GM19025 (cell line): ENCODE measurements around the gene PPP1R3C.

ENCODE experiments used
- ATAC-seq: cut with Tn5 transposase; IDR thresholded peaks from one replicate; pipeline ENCODE4 v1.9.1; 2021; ENCODE audit warnings: mild to moderate bottlenecking, low read depth, moderate library complexity; ENCODE audit not compliant: unreplicated experiment

The PPP1R3C gene

DNA sequence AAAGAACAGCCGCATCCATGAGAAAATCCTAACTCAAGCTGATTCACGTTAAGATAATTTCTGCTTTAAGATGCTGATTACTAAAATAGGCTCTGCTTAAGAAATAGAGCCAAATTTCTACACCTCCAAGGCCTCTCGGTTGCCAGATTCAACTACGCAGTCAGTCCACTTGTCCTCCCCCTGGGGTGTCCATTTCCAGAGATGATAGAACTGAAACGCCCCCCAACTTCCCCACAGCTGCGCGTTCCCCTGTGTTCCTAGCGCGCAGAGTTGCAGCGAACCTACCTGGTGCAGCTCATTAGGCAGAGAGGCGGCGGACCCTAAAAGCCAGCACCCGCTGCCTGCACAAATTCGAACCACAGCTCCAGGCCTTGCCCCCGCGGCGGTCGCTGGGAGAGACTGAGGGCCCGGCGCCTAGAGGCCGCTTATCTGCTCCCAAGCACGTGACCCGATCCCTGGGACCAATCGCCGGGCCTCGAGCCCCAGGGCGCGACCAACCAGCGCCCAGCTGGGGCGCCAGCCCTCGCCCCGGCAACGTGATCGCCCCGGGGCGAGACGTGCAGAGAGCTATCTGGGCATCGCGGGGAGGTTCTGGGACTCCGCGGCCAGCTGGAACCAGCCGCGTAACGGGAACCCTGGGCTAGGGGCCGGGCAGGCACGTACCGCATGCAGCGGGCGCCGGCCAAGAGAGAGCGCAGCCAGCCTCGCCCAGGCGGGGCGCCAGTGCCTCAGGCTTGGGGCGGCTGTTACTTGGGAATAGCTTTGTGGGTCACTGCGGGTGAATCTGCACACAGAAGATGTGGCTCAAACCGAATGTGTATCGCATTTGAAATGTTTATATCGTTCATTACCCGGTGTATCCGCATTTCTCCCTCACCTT is at the start of gene PPP1R3C:
Gene PPP1R3C, minus strand, starts transcription at position 401 of the 880 bp plus-strand sequence. Its CDS starts 102 bp downstream, at position 299.
- ATAC-seq: peak; percentile 70

DNA sequence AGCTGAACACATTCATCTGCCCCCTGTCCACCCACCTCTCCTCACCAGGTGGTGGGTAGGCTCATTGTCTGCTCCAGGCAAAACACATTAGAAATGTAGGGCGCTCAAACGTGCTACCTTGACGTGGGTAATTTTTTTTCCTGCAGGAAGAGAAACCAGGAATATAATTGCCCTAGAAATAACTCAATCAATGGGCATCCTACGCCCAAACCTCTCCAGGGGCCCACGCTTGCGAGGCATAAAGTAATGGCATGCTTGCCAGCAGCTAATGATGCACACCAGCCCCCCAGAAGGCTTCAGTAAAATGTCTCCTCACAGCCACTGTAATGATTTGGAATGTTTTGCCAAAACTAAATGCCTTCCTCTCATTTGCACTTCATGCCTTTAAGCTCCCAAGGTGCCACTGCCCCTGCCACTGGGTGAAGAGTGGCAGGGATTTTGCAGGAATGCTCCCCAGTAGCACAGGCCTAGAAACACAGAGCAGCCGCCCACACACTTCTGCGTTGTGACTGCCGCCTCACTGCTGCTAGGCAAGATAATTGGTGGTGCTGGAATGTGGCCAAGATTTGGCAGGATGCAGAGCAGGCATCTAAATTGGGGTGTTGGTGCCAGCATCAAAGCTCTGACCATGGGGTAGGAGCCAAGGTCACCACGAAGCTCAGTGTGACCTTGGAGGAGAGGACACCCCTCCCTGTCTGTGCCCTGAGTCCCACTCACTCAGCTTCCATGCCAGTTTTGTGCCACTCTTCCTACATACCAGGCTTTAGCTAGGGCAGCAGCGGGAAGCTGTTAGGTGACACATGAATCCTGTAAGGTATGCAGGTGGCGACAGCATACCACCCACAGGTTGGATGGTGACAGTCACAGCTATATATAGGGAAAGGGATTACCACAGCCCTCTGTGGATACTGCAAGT is 48.7 kb upstream of the PPP1R3C start:
- ATAC-seq: no peak

DNA sequence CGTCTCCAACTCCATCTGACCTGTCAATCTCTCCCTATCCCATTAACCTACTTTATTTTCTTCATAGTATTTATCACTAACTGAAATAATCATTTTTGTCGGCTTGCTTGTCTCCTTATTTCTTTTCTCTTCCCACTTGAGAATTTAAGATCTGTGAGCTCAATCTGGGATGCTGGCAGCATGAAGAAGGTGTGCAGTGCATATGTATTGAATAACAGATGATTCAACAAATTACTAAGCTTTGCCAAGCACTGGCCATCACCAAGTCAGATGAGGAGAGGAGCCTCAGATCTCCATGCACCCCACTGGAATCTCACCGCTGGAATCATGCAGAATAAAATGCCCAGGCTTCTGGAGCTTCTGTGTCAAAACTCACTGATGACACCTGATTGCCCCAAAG is 47.6 kb upstream of the PPP1R3C start:
- no peak for ATAC-seq

DNA sequence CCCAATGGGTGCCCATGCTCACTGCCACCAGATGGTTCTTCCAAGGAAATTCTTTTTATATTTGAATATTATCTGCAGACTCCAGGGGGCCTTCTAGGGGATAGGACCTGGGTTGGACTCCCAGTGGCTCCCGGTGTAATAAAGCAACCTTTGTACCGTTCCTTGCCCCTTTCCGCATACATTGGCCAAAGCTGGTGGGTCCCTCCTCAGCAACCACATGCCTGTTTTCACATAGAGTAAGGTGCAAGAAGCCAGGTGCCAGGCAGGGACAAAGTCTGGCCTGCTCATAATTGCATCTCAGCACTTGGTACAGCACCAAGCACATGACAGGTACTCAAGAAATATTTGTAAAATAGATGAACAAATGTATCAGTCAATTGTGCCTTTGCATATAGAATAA is 46.4 kb upstream of the PPP1R3C start:
- no peak for ATAC-seq

DNA sequence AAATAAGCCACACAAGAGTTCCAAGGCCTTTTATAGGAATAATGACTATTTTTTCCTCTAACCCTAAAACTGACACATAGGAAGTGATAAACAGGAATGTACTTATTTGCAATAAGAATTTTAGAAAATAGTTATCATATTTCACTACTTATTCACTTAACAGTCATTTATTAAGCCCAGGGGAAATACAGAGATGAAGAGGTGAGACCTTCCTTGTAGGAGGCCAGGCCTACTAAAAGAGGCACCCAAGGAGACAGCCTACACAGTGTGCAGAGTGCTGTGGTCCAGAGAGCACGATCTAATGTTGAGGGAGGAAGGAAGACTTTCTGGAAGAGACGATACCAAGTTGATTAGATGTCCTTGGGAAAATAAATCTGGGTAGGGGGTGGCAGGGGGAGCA is 45.0 kb upstream of the PPP1R3C start:
- ATAC-seq: no peak

DNA sequence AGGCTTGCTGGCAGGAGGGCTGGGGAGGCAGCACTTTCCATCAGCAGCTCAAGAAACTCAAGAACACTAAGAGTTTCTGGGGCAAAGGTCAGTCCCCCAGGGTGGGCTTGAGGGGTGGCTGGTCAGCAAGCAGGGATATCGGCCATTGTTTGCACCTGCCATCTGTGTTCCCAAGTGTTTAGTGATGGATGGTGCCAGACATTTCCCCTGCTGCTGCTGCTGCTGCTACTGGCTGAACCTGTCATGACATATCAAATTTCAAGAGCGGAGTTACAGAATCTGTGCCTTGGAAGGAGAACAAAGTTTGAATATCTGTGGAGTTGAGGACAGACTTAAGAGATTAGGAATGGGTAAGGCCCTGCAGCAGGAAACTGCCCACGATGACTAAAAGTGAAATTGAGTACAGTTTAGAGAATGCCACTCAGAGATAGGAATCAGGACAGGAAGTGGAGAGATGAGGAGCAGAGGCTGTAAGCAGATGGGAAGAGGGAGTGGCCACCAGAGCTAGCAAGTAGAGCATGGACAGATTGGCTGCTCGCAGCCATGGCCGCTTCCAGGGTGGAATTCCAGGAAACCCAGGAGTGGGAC is 39.2 kb upstream of the PPP1R3C start:
- no peak for ATAC-seq

DNA sequence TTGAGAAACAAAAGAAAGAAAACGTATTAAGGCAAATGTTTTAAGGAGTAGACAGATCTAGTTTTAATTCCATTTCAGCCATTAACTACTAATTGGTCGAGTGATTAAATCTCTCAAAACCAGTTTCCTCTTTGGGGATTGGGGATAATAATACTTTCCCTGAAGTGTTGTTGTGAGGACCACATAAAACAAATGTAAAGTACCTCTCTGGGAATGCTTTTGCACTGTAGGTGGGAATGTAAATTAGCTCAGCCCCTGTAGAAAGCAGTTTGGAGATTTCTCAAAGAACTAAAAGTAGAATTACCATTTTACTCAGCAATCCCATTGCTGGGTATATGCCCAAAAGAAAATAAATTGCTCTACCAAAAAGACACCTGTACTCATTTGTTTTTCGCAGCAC is 36.0 kb upstream of the PPP1R3C start:
- no peak for ATAC-seq

DNA sequence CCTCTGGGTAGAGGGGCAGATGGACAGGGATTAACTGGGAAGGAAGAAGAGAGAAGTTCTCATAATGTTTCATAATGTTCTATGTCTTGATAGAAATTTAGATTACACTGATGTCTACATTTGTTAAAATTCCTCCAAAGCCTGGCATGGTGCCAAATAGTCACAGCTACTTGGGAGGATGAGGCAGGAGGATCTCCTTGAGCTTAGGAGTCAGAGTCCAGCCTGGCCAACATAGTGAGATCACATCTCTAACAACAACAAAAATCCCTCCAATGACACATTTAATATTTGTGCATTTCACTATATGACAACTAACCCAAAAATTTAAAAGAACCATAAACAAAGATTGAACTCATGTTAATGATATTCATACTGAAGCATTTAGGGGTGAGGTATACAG is 33.0 kb upstream of the PPP1R3C start:
- no peak for ATAC-seq

DNA sequence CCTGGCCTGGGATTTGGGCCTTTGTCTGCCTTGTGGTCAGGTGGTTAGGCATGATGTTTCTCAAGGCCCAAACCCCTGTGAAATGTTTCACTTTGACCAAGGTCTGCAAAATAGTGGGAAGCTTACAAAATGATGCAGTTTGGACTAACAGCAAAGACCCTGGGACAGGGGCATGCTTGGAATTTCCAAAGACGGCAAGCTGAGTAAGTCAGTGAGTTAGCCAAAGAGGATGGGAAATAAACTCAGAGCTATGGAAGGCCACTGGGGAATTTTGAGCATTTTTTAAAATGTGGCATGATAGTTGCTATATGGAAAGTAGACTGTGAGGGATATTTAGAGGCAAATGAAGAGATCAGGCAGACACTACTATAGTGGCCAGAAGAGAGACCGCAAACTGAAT is 31.6 kb upstream of the PPP1R3C start:
- no peak for ATAC-seq

DNA sequence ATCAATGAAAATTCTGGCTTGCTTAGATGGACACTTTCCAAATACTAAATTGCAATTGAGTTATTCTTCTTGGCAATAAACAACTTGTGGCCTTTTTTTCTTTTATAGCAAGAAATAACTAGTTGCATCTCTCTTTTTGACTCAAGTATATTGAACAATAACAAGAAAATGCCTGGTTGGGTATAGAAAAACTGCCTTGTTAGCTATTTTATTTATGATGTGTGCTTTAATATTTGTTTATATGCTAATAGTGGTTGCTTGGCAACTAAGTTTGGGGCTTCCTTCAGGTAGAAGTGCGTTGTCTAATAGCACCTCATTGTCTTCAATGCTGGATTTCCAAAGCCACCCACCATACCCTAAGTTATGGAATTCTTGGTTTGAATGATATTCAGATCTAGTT is 30.1 kb upstream of the PPP1R3C start:
- no peak for ATAC-seq

DNA sequence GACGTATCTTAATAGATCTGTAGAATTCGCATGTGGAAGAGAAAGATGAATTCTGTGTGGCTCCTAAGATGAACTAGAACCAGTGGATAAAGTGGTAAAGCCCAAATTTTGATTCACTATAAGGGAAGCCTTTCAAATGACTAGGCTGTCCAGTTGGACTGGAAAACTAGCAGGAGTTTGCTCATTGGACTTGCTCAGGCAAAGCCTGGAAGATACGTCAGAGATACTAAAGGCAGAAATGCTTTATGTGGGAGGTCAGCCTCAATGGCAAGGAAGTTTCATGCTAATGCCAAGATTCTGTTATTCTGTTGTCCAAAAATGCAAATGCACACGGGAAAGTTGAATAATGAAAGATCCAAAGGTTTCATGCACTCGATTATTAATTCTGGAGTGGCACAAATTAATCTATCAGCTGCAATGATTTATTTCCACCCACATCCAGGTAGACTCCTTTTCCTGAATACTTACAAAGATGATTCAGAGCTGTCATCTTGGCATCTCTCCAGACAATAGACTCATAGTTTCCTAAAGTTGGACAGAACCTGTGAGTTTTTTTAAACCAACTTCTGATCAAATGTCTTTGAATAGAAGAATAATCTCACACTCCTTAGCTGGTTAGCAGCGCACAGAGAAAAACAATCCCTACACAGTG is 20.5 kb upstream of the PPP1R3C start:
- ATAC-seq: no peak

DNA sequence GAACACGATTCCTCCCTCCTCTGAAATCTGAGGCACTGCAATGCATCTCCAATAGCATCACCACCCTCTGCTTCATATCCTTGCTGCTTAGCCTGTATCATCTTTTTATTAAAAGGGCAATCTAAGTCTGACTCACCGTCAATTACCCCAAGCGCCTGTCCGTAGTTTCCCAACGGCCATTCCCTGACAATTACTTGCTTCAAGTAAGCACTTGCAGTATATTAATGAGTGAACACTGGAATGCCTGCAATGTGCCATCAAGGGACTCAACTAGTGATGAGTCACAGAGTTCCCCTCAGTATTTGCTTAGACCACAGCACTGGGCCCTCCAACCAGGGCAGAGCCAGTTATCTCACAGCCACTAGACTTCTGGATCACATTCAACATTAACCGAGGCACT is 19.5 kb upstream of the PPP1R3C start:
- no peak for ATAC-seq

DNA sequence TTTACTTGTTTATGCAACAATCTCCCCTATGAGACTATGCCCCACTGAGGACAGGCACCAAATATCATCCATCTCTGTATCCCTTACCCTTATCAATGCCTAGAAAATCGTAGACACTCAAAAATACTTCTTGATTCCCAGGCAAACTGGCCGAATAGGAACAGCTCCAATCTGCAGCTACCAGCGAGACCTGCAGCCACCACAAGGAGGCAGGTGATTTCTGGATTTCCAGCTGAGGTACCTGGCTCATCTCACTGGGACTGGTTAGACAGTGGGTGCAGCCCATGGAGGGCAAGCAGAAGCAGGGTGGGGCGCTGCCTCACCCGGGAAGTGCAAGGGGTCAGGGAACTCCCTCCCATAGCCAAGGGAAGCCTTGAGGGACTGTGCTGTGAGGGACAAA is 10.8 kb upstream of the PPP1R3C start:
- ATAC-seq: no peak

DNA sequence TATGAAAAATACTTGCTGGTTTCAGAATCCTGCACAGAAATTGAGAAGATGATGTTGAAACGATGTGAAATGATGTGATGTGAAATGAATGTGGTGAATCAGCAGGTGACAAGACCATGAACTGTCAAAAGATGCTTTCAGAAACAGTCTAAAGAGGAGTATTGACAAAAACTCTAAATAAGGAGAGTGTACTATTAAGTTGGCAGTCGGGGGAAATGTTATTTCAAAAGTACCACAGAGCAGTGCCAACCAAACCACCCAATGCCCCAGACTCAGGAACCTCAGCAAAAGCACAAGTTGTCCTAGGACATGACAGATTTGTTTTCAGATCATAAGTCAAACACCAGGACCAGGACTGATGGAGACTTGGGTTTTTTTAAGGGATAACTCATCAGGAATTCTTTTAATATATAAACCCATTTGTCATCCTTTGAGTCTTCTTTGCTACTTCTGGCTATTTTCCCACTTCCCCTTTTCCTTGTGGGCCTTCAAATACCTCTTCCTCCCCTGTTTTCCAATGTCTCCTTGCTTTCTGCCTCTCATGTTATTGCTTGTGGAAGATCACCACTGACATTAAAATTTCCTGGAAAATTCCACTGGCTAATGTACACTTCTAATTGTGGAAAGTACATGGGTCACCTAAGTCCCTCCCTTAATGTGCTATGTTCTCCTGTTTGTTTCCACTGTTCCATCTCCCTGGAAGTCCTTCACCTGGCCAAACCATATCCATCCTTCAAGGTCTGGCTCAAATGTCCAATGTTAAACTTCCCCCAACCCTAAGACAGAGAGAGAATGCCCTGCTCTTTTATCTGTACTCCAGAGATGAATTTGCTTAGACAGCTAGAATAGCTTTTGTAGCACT is 10.2 kb upstream of the PPP1R3C start:
- no peak for ATAC-seq

DNA sequence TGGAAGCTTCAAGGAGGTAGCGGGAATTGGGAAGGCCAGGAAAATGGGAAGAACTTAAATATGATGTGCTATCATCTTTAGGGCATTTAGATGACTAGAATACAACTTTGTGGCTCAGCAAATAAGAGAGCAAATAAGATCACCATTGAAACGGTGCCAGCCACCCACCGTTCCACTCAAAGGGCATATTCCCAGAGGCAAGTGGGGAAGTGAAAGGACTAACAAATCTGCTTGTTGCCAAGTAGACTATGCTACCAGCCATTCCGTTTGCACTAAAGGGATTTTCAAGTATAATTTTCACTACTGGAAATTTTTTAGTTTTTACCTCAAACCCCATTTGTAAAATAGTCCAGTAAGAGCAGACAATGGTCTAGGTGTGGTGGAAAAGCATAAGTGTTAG is 4.0 kb upstream of the PPP1R3C start:
- no peak for ATAC-seq

DNA sequence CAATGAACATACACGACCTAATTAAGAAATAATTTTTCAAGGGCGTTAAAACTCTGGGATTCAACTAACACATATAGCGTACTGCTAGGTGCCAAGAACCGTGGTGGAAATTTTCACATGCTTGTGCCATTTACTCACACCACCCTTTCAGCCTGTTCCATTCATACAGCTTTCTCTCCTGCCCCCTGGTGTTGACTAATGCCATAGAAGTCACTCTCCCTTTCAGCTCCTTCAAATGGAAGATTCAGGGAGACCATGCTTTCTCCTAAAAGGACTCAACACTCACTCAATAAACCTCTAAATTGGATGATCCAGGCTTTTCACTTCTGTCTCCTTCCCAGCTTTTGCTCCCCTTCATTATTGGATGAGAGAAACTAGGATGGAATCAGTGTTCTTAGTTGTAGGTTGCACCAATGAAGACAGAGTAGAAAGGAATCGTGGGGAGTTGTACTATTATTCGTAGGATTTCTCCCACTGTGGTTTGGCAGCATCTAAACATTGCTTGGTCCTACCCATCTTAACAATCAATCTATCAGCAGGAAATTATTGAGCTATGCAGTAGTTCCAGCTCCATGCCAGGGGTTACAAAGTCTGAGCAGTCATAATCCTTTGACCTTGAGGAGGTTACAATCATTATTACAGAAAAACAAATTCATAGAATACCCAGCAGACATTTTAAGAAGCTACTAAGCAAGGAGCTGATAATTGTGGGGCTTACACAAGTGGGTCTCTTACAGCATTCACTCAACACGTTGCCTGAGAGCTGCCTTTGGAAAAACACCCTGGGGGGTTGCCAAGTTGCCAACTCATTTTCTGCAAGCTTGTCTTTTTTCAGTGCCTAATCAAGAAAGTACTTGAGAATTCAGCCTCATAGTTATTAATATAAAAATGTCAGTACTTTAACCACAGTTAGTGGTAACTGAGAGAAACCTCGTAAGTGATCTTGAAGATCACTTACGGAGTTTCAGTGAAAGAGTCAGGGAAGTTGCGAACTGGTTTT is 2.8 kb upstream of the PPP1R3C start:
- no peak for ATAC-seq

DNA sequence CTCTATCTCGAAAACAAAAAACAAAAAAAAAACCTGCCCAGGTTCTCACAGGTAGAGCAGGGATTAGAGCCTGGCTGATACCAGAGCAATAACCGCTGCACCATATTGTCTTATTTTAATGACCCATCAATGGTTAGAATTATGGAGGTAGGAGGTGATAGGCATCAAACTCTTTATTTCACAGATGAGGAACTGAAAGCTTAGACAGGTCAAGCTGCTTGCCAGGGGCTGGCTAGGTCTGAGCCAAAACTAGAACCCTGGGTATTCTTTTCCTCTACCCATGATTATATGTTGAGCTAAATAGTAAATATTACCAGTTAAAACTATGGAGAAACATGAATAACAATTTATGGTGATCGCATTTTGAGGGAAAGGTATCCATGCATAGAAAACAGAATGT is 2.0 kb upstream of the PPP1R3C start:
- ATAC-seq: no peak

DNA sequence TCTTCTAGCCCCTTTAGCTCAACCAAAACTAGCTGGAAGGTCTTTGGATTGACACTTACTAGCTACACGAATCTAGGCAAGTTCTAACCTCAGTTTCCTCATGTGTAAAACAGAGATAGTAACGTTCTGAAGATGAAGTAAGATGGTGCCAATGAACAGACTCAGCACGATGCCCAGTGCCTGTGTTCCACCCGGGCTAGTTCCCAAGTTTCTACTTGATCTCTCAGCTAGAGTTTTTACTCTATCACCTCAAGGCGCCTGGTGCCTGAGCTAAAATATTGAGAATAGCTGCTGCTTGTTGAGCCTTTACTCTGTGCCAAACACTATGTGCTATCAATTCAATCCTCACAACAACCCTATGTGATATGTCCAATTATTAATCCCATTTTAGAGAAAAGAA is 1.4 kb upstream of the PPP1R3C start:
- no peak for ATAC-seq

DNA sequence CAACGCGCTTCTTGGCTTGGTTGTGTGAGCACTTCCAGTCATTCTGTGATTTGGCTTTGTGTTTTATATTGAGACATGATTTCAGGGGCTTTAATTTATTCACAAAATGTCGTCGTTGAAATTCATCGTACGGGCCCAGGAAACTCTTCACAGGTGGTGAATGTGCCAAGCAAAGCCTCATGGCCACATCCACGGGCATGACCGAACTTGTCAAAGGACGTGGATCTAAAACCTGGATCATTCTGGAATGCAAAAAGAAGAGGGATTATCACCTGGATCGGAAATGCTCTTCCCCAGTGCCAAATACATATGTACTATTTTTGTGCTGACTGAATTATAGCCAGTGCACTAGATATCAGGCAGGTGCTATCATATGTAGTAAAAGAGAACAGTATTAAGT is 2.2 kb downstream of the PPP1R3C start:
- ATAC-seq: no peak
